Stimulated activated CD8-positive, alpha-beta memory T cell treated with anti-CD3 and anti-CD28 coated beads, Interleukin-12 subunit alpha, Interleukin-12 subunit beta, amount 100 ng/mL, for 24 hours (primary cell): ENCODE data around the gene COCH.

ENCODE experiments used
- DNase-seq: peaks from one replicate; pipeline ENCODE4 v3.0.0-alpha.2; 2020; ENCODE audit errors: extremely low read depth

Gene COCH

GRCh38 chr14:30874120-30874998, at the start of gene COCH:
COCH (plus strand) TSS chr14:30874559; CDS start chr14:30874939, 380 bp downstream.
- peak; percentile 9 for DNase-seq

GRCh38 chr14:30826070-30826469, 48.3 kb upstream of the COCH start:
- DNase-seq = no peak

GRCh38 chr14:30829853-30830252, 44.5 kb upstream of the COCH start:
- no peak for DNase-seq

GRCh38 chr14:30834353-30834752, 40.0 kb upstream of the COCH start:
- no peak for DNase-seq

GRCh38 chr14:30838351-30838750, 36.0 kb upstream of the COCH start:
- no peak for DNase-seq

- DNase-seq = no peak
Measured at GRCh38 chr14:30840086-30840779, 34.1 kb upstream of the COCH start.

- no peak for DNase-seq
Measured at GRCh38 chr14:30842431-30842830, 31.9 kb upstream of the COCH start.

GRCh38 chr14:30848449-30849240, 25.7 kb upstream of the COCH start:
- DNase-seq = no peak

GRCh38 chr14:30849354-30849753, 25.0 kb upstream of the COCH start:
- DNase-seq = no peak

GRCh38 chr14:30849983-30850382, 24.4 kb upstream of the COCH start:
- DNase-seq = no peak

GRCh38 chr14:30853946-30854345, 20.4 kb upstream of the COCH start:
- no peak for DNase-seq

GRCh38 chr14:30854492-30854891, 19.9 kb upstream of the COCH start:
- DNase-seq = no peak

GRCh38 chr14:30855345-30856037, 18.9 kb upstream of the COCH start:
- DNase-seq = no peak

GRCh38 chr14:30861200-30861599, 13.2 kb upstream of the COCH start:
- no peak for DNase-seq

- no peak for DNase-seq
Measured at GRCh38 chr14:30864934-30865333, 9.4 kb upstream of the COCH start.

GRCh38 chr14:30868736-30869135, 5.6 kb upstream of the COCH start:
- no peak for DNase-seq

- no peak for DNase-seq
Measured at GRCh38 chr14:30869551-30870155, 4.7 kb upstream of the COCH start.

- no peak for DNase-seq
Measured at GRCh38 chr14:30872602-30873001, 1.8 kb upstream of the COCH start.

- no peak for DNase-seq
Measured at GRCh38 chr14:30873308-30874119, 845 bp upstream of the COCH start.

GRCh38 chr14:30874999-30875787, 834 bp downstream of the COCH start:
- DNase-seq = no peak
